ENCODE measurements around the gene BMP8A.
"Not testable (repeated sequence)": the region's sequence is repeated elsewhere in the genome, so short reads cannot be mapped to it uniquely, and the experiment has no call there.

BMP8A gene, protein sequence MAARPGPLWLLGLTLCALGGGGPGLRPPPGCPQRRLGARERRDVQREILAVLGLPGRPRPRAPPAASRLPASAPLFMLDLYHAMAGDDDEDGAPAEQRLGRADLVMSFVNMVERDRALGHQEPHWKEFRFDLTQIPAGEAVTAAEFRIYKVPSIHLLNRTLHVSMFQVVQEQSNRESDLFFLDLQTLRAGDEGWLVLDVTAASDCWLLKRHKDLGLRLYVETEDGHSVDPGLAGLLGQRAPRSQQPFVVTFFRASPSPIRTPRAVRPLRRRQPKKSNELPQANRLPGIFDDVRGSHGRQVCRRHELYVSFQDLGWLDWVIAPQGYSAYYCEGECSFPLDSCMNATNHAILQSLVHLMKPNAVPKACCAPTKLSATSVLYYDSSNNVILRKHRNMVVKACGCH

DNA sequence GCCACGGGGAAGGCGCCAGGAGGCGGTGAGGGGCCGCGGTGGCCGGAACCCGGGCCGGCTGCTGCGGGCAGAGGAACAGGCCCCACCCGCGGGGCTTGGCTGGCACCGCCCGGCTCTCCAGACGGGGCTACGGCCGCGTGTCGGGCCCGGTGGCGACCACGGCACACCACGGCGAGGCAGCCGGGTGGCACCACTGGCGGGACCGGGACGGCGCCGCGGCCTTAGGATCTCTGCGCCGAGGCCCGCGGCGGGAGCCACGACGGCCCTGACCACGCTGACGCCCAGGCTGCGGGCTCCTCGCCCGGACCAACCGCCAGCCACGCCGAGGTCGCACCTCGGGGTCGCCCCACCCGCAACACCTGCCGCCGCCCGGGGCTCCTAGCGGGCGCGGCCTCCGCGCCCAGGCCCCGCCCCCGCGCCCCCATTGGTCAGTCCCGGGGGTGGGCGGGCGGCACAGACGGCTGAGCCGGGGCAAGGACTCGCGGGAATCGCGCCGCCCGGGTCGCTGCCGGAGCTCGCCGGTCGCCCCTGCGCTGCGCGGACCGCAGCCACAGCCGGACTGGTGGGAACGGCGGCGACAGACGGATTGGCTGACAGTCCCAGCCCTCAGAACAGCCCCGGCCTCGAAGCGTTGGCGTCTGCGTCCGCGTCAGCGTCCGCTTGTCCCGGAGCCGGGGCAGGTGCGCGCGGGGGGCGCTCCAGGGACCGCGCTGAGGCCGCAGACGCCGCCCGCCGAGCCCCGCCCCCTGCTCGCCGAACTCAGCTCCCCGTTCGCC lies at the start of gene BMP8A:
Gene BMP8A (plus strand): TSS at position 491 of the 776 bp plus-strand sequence. CDS start 356 bp downstream, outside the sequence.
- peak; percentile 25 to 61 for DNase-seq (ENCODE audit: low read depth in 2 of 2)

DNA sequence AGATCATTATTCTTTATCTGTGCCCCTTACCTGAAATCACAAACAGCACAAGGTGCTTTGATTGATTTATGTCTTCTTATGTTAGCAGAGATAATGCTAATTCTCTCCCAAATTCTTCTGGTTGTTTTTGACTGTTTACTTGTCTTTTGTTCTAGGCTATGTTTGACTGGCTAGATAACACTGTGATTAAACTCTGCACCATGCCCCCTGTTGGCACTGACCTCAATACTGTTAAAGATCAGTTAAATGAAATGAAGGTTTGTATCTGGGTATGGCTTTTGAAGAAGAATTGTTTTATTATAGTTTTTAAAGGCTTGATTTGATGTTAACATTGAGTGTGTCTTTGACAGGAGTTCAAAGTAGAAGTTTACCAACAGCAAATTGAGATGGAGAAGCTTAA lies 49.6 kb upstream of the BMP8A start:
- no peak for DNase-seq (ENCODE audit: low read depth in 2 of 2)

DNA sequence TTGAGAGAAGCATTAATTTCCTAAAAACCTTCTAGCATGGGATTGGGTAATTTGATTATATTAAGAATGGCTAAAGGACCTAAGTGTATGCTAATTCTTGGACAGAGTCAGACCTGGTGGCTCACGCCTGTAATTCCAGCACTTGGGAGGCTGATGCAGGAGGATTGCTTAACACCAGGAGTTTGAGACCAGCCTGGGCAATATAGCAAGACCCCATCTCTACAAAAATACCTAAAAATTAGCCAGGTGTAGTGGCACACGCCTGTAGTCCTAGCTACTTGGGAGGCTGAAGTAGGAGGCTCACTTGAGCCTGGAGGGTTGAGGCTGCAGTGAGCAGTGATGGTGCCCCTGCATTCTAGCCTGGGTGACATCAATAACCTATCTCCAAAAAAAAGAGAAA lies 45.9 kb upstream of the BMP8A start:
- DNase-seq (ENCODE audit: low read depth in 2 of 2): no peak

DNA sequence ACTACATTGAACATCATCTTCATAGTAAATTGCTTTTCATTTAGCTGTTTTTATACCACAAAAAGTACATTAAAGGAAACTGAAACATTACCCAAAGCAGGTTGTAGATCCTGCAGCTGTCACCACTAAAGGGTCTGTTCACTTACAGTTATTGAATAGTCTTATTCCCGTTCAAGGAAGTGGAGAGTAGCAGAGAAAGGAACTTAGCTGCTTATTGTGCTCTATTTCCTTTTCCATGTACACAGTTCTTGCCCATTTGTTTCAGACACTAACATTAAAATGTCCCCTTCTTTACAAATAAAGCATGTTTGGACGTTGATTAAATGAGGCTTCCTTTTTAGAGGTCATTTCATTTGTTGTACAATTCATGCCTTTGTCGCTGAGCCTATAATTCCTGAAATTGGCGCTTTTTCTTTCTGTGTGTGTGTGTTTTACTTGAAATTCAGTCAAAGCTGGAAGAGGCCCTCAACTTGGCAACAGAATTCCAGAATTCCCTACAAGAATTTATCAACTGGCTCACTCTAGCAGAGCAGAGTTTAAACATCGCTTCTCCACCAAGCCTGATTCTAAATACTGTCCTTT lies 44.4 kb upstream of the BMP8A start:
- no peak for DNase-seq (ENCODE audit: low read depth in 2 of 2)

DNA sequence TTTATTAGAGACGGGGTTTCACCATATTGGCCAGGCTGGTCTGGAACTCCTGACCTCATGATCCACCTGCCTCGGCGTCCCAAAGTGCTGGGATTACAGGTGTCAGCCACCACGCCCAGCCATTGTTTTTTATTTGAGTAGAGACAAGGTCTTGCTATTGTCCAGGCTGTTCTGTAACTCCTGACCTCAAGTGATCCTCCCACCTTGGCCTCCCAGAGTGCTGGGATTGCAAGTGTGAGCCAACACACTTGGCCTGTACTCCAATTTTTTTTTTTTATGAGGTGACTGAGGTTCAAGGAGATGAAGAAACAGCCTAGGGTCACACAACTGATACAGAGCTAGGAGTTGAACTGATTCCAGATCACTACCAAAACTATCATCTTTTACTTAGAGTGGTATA lies 41.4 kb upstream of the BMP8A start:
- not testable (repeated sequence) for DNase-seq (ENCODE audit: low read depth in 2 of 2)

DNA sequence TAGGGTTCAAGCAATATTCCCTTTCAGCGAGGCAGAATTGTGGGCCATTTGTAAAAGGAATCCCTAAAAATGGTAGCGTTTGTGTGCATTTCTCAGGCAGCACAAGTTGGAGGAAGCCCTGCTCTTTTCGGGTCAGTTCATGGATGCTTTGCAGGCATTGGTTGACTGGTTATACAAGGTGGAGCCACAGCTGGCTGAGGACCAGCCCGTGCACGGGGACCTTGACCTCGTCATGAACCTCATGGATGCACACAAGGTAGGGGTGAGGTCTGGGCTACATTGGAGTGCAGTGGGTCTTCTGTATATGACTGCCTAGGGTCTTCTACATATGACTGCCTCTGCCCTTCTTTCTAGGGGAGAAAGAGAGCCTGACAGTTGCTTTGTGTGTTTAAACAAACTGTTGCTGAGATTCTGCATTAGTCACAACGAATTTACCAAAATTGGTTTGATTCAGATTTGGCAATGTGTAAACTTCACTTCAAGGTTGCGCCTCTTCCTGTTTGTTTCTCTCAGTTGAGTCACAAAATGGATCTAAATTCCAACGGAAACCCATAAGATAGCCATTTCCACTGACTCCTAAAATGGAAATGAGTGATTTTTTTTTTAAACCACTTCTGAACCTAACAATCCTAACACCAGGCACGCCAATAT lies 40.4 kb upstream of the BMP8A start:
- no peak for DNase-seq (ENCODE audit: low read depth in 2 of 2)

DNA sequence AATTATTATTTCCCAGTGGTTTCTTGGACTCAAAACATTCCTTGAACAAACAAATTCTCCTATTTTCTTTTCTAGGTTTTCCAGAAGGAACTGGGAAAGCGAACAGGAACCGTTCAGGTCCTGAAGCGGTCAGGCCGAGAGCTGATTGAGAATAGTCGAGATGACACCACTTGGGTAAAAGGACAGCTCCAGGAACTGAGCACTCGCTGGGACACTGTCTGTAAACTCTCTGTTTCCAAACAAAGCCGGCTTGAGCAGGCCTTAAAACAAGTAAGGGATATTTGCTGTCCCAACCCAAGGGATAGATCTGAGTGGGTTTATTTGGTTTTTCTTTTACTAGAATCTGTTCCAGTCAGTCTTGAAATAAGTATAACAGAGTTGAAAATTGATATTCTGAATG lies 39.4 kb upstream of the BMP8A start:
- DNase-seq (ENCODE audit: low read depth in 2 of 2): no peak

DNA sequence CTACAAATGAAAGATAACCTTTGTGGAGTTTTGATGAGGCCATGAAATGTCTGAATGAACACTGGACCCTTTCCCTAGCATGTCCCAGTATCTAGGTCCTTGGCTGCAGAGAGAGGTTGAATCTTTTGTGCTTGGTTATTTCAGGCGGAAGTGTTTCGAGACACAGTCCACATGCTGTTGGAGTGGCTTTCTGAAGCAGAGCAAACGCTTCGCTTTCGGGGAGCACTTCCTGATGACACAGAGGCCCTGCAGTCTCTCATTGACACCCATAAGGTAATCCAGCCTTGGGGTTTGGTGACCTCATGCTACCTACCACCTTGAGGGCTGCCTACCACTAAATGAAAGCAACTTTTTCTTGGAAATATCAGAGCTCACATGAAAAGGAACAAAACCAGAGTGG lies 38.9 kb upstream of the BMP8A start:
- no peak for DNase-seq (ENCODE audit: low read depth in 2 of 2)

DNA sequence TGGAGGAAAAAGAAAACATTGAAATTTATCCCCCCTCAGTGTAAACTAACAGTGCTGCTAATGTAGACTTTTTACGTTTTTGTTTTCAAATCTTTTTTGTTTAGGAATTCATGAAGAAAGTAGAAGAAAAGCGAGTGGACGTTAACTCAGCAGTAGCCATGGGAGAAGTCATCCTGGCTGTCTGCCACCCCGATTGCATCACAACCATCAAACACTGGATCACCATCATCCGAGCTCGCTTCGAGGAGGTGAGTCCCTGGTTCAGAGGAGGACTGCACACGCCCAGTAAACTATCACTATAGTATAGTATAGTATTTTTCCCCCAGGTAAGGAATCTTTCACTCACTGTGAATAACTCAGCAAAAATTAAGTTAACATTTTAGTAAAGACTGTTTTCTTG lies 37.8 kb upstream of the BMP8A start:
- DNase-seq (ENCODE audit: low read depth in 2 of 2): no peak

DNA sequence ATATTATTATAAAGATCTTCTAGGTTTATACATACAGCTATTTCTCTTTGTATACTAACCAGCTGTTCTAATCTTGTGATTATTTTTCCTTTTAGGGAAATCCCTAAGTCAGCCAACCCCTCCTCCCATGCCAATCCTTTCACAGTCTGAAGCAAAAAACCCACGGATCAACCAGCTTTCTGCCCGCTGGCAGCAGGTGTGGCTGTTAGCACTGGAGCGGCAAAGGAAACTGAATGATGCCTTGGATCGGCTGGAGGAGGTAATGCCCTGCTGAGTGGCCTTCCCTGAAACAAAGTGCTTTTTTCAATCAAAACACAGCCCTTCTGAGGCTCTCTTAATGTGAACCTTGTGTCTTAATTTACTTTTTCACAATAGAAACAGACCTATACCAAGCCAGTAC lies 32.4 kb upstream of the BMP8A start:
- DNase-seq (ENCODE audit: low read depth in 2 of 2): no peak

DNA sequence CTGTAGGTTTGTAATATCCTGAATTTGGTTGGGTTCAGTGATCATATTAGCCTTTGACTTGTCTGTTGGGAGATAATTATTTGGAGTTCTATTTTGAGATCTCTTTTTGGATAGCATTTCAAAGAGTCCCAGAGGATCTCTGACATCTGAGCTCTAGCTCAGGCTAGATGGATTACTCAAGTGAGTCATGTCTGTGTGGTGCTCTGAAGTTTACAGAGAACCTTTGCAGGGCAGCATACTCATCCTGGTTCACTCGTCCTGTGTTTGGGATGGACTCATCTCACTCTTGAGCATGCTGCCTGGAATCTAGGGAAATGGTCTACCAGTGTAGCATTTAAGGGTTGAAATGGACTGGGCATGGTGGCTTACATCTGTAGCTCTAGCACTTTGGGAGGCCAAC lies 29.4 kb upstream of the BMP8A start:
- no peak for DNase-seq (ENCODE audit: low read depth in 2 of 2)

DNA sequence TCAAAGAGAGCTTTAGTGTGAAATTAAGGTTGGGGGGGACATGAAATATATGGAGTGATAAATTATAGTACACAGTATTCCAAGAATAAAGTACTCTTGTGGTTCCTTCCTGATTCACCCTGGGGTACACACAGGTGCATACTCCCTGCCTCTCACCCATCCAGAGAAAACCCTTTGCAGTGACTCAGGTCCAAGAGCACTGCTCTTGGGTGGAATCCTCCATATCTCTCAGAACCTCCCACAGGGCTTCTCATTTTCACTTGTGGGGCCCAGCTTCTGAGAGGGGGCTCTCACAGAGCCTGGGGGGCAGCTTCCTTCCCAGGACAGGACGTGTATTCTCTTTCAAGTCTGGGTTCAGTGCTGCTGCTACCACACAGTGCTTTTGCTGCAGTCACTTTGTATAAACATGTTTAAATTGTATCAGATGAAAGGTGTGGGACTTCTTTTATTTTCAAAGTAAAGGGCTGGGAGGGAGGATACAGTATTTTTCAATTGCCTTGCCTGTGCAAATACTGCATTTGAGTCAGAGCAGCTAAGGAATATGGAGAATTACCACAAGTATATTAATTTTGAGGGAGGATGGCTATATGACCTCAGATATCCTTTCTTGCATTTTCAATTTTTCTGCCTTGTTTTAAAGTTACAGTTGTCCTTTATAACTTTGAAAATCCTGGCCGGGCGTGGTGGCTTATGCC lies 24.9 kb upstream of the BMP8A start:
- DNase-seq (ENCODE audit: low read depth in 2 of 2): no peak

DNA sequence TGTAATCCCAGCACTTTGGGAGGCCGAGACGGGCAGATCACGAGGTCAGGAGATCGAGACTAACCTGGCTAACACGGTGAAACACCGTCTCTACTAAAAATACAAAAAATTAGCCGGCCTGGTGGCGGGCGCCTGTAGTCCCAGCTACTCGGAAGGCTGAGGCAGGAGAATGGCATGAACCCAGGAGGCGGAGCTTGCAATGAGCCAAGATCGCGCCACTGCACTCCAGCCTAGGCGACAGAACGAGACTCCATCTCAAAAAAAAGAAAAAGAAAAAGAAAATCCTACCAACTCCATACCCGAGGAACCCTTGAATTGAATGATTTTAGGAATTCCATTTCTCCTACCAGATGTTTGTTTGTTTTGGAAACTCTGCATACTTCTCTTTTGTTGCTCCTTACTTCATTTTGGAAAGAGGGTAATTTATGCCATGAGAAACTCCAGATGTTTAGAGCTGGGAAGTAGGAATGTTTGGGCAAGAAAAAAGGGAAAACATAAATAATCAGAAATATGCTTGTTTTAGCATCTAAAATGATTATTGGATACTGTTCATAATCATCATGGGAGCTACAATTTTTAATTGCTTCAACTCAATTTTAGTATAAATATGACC lies 24.2 kb upstream of the BMP8A start:
- not testable (repeated sequence) for DNase-seq (ENCODE audit: low read depth in 2 of 2)

DNA sequence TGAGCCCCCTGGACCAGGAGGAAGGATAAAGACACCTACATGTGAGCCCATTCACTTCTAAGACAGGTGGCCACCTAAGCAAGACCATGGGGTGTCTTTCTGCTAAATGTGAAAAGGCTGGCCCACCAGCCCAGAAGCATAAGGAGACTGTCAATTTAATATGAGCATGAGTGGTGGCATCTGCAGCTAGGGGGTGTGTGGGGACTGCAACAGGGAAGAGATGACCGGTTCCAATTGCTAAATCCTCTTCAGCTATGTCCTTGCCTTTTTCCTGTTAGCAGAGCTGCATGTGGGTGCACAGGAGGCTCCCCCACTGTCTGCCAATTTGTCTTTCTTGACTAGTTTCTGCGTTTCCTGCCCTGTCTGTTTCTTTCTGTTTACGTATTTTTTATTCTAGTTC lies 22.3 kb upstream of the BMP8A start:
- no peak for DNase-seq (ENCODE audit: low read depth in 2 of 2)

DNA sequence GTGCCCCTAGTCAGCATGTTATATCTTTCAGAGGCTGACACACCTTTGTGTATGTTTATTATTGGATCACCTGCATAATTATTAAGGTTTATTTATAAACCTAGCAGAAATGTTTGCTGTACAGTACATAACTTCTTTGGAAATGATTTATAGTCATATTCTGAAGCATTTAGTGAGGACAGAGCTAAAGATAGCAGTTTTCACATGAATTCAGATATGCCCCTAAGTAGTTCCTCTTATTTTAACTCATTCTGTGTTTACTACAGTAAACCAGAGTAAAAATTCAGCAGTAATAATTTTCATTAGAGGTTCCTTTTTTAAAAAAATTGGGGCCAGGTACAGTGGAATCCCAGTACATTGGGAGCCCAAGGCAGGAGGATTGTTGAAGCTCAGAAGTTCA lies 21.4 kb upstream of the BMP8A start:
- DNase-seq (ENCODE audit: low read depth in 2 of 2): no peak

DNA sequence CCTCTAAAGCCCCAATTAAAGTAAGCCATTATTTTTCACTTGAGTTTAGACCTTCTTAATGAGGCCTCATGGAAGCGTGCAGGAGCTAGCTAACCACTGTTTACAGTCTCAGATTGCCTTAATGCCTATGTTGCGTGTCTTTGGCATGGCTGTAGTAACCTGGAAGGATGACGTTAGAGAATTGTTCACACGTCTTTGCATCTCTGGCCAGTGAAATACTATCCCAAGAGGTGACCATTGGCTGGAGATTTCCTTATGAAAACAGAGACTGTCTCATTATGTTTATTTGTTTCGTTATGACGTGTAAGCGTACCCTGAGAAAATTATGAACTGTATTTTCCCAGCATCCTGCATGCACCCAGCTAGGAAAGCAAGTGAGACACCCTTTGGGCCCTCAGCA lies 18.6 kb upstream of the BMP8A start:
- no peak for DNase-seq (ENCODE audit: low read depth in 2 of 2)

DNA sequence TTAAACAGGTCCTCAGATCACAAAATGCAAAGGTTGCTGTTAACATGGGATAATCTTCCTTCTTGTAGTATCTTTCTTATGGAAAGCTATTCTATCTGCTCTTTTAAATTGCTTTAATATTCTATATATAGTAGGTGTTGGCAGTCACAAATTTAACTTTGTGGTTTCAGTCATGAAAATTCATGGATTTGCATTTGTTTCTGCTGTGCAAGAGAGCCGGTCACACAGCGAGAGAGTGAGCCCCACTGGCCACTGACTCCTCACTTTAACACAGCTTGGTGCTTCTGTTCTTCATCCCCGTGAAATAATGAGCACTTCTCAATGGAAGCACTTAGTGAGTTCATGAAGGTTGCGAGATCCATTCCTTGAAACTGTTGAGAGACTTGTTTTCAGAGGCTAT lies 18.1 kb upstream of the BMP8A start:
- no peak for DNase-seq (ENCODE audit: low read depth in 2 of 2)

DNA sequence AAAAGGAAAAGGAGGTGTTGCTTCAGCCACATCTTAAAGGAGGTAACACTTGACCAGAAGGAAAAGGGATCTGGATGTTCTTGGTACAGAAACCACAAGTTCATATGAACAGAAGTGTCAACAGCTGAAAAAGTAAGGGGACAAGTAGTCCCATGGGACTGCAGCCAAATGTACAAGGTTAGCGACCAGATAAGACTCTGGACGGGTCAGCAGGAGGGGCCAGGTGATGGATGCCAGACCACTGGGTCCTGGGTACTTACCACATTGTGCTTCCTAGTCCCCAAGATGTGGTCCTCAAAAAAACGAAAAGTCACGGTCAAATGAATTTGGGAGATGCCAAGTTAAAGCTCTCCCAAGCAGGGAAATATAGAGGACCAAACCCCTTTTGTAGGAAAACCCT lies 16.6 kb upstream of the BMP8A start:
- no peak for DNase-seq (ENCODE audit: low read depth in 2 of 2)

DNA sequence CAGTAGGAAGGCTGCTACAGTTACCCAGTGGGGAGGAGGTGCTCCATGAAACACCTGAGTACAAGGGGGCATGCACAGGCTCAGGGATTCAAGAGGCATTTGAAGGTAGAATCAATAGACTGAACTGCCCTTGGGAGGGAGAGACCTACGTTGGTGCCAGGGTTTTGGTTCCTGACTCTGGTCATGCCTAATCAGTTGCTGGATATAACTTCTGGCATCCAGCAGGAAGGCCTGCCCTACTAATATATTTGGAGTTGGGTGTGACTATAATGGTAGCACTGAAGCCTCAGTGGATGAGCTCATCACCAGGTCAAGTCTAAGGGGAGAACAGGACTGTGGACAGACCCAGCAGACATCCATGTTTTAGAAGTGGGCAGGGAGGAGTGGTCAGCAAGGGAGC lies 15.9 kb upstream of the BMP8A start:
- not testable (repeated sequence) for DNase-seq (ENCODE audit: low read depth in 2 of 2)

DNA sequence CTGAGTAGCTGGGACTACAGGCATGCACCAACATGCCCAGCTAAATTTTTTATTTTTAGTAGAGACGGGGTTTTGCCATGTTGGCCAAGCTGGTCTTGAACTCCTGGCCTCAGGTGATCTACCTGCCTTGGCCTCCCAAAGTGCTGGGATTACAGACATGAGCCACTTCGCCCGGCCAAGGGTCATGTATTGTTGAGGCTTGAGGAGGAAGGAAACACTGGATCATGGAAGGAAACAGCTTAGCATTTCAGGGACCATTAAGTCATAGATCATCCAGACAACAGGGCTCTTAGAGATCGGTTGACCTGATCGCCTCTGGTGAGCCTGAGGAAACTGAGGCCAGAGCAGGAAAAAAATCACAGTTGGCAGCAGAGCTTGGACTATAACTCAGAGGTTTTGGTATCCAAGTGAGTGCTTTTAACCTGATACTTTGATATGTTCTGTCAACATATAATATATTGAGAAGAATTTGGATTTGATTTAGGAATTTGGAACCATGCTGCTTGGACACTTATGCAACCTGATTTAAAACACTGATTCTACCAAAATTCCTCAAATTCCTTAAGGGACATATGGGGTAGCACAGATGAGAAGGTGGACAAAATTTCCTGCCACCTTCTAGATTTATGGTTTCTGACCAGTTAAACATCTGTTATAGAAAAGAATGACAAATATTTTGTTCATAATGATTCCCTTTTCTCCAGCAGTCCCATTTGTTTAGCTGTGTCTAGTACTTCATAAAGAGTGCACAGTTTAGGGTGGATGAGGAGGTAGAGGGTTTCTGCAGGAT lies 13.1 kb upstream of the BMP8A start:
- DNase-seq (ENCODE audit: low read depth in 2 of 2): no peak
